Parathyroid adenoma (tissue), 2 donors: ENCODE data around the gene BRME1.
A peak's percentile ranks its signal among the peaks of the same experiment; 100 is the strongest.

ENCODE experiments used
- H2AFZ ChIP-seq: fragments of 300-600 bp; sonication (generic); one replicate; pipeline ENCODE4 v1.7.0; 2017; ENCODE audit warnings: antibody characterized with exemption, mild to moderate bottlenecking
- H3K27ac ChIP-seq: fragments of 300-600 bp; sonication (generic); one replicate; pipeline ENCODE4 v1.7.0; 2017
- H3K27me3 ChIP-seq: fragments of 300-600 bp; sonication (generic); one replicate; pipeline ENCODE4 v1.7.0; 2017; ENCODE audit warnings: low read length; ENCODE audit not compliant: control insufficient read depth, insufficient read depth
- H3K36me3 ChIP-seq: fragments of 300-600 bp; sonication (generic); one replicate; pipeline ENCODE4 v1.7.0; 2017; ENCODE audit warnings: low read length; ENCODE audit not compliant: control insufficient read depth, insufficient read depth
- H3K4me1 ChIP-seq: fragments of 300-600 bp; sonication (generic); one replicate; pipeline ENCODE4 v1.7.0; 2017; ENCODE audit warnings: control low read depth
- H3K4me2 ChIP-seq: fragments of 300-600 bp; sonication (generic); one replicate; pipeline ENCODE4 v1.7.0; 2017; ENCODE audit warnings: low read length
- H3K4me3 ChIP-seq: fragments of 300-600 bp; sonication (generic); one replicate; pipeline ENCODE4 v1.7.0; 2017; ENCODE audit warnings: low read depth, low read length
- H3K79me2 ChIP-seq: fragments of 300-600 bp; sonication (generic); one replicate; pipeline ENCODE4 v1.7.0; 2017; ENCODE audit warnings: control low read depth
- H3K9ac ChIP-seq: fragments of 300-600 bp; sonication (generic); one replicate; pipeline ENCODE4 v1.7.0; 2017; ENCODE audit warnings: mild to moderate bottlenecking
- H3K9me3 ChIP-seq: fragments of 300-600 bp; sonication (generic); one replicate; pipeline ENCODE4 v1.7.0; 2017; ENCODE audit warnings: low read length; ENCODE audit not compliant: control insufficient read depth
- CTCF ChIP-seq: fragments of 300-600 bp; sonication (generic); IDR thresholded peaks from one replicate; pipeline ENCODE4 v1.7.0; 2017; ENCODE audit warnings: antibody characterized with exemption, mild to moderate bottlenecking
- donor health status: primary hyperparathyroidism.

BRME1 gene

DNA sequence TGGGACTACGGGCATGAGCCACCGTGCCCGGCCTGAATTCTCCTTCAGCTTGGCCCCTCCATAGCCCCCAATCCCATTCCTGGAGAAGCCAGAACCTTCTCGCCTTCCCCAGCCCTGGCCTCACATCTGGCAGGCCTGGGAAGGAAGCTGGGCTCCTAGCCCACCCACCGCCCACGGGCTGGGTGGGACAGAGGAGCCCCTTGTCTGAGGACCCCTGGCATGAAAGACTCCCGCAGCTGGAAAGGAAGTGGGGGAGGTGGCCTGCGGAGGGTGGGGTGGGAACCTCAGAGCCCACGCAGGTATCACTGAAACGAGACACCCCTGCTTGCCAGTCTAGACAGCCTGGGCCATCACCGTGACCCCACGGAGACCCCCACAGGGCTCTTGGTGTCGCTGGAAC lies 36.6 kb downstream of the BRME1 start:
- H3K9me3 ChIP-seq: no peaks in the 10 kb centered on the region
- H3K4me1 ChIP-seq: peaks cover 4% of the 10 kb centered on the region
- TF ChIP-seq CTCF: no peak
- H3K36me3 ChIP-seq: no peaks in the 10 kb centered on the region
- H3K4me3 ChIP-seq: no peak overlapping the region
- H3K9ac ChIP-seq: no peak overlapping the region
- H3K27ac ChIP-seq: no peak overlapping the region
- H2AFZ ChIP-seq: no peak overlapping the region
- no peaks in the 10 kb centered on the region for H3K27me3 ChIP-seq
- H3K4me2 ChIP-seq: no peak overlapping the region
- no peaks in the 10 kb centered on the region for H3K79me2 ChIP-seq

GRCh38 chr19:13868663-13869062 lies 37.3 kb downstream of the BRME1 start:
- H3K4me2 ChIP-seq: no peak overlapping the region
- no peak overlapping the region for H2AFZ ChIP-seq
- no peak for TF ChIP-seq CTCF
- H3K36me3 ChIP-seq: no peaks in the 10 kb centered on the region
- H3K9ac ChIP-seq: no peak overlapping the region
- no peak overlapping the region for H3K27ac ChIP-seq
- H3K9me3 ChIP-seq: no peaks in the 10 kb centered on the region
- no peaks in the 10 kb centered on the region for H3K79me2 ChIP-seq
- H3K4me3 ChIP-seq: no peak overlapping the region
- H3K4me1 ChIP-seq: peaks cover 4% of the 10 kb centered on the region
- H3K27me3 ChIP-seq: no peaks in the 10 kb centered on the region

DNA sequence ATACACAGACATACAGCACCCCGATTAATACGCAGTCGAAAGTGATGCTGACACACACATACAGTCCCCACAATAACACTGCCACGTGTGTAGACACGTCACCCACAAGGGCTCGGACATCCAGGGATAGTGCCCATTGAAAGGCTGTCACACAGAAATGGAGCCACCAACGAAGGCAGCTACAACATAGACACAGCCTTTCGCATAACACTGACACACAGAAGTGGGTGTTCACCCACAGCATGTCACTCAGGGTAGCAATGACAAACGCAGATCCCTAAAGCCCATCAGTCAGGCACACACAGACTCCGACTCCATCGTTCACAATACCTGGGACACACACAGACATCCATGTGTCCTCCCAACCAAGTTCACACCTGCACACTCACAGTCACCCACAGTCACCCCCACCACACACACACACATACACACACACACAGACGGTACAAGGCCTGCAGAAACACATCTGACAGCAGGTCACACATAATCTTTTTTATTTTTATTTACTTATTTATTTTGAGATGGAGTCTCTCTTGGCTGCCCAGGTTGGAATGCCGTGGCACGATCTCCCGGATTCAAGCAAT lies 39.4 kb downstream of the BRME1 start:
- no peak for TF ChIP-seq CTCF
- peak overlapping the region; percentile 84 for H2AFZ ChIP-seq
- H3K27ac ChIP-seq: peak overlapping the region; percentile 61
- H3K27me3 ChIP-seq: no peaks in the 10 kb centered on the region
- H3K9ac ChIP-seq: no peak overlapping the region
- H3K36me3 ChIP-seq: no peaks in the 10 kb centered on the region
- peak overlapping the region; percentile 73 for H3K4me3 ChIP-seq
- no peaks in the 10 kb centered on the region for H3K79me2 ChIP-seq
- H3K4me2 ChIP-seq: peak overlapping the region; percentile 68
- no peaks in the 10 kb centered on the region for H3K9me3 ChIP-seq
- H3K4me1 ChIP-seq: peaks cover 9% of the 10 kb centered on the region

DNA sequence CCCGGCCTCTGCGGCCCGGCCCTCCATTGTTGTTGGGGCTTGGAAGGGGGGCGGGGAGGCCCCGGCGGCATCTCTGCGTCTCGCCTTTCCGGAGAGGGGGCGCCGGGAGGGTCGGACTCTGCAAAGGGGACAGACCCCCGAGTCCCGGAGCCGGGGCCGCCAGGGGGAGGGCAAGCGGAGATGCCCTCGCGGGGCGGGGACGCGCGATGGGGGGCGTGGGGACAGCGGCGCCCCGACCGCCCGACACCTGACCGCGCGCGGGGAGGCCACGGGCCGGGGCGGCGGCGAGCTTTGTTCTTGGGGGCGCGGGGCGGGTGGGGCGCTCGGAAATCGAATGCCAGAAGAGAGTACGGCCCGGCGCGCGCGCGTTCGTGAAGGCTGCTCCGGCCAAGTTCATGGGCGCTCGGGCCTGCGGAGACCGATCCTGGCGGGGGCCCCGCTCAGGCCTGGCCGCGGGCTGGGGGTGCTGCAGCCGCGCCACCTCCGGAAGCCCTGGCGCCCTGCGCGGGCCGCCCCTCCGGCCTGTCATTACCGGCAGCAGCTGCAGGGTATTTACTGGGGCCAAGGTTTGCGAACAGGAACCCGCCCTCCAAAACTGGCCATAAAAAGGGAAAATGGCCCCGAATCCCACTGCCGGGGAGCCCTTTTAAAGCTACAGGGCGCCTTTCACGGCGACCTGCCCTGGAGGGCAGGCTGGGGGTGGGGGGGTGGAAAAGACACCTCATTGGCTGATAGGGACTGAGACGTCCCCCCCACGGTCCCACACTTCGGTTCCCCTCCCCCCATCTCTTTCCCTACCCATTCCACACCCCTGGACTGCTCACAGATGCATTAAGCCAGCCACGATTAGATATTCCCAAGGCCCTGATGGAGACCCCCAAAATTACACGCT lies 40.1 kb downstream of the BRME1 start:
- no peaks in the 10 kb centered on the region for H3K79me2 ChIP-seq
- H3K4me1 ChIP-seq: peaks cover 11% of the 10 kb centered on the region
- H3K4me3 ChIP-seq: peak overlapping the region; percentile 73
- H3K9me3 ChIP-seq: no peaks in the 10 kb centered on the region
- peak overlapping the region; percentile 84 for H2AFZ ChIP-seq
- no peaks in the 10 kb centered on the region for H3K36me3 ChIP-seq
- peak overlapping the region; percentile 55 for H3K9ac ChIP-seq
- peak overlapping the region; percentile 68 for H3K4me2 ChIP-seq
- peak; percentile 6 for TF ChIP-seq CTCF
- peak overlapping the region; percentile 61 for H3K27ac ChIP-seq
- no peaks in the 10 kb centered on the region for H3K27me3 ChIP-seq
